ENCODE results near the gene SNTA1.
"Not testable (repeated sequence)": the region's sequence is repeated elsewhere in the genome, so short reads cannot be mapped to it uniquely, and the experiment has no call there.

- TF ChIP-seq POLR2AphosphoS5 (IDR thresholded peaks at IDR 0.05; ENCODE audit: low read depth, low read length); AGO2 (optimal IDR thresholded peaks at IDR 0.05; ENCODE audit: low read depth, low read length); KDM2A (CRISPR knock-in tag; IDR thresholded peaks at IDR 0.05; ENCODE audit: borderline replicate concordance, low read depth): not testable (repeated sequence)
Observed at GRCh38 chr20:33389326-33389725, 54.2 kb downstream of the SNTA1 start.
